ENCODE measurements around the gene TUFT1.
A peak's percentile ranks its signal among the peaks of the same experiment; 100 is the strongest.

TUFT1 gene, protein sequence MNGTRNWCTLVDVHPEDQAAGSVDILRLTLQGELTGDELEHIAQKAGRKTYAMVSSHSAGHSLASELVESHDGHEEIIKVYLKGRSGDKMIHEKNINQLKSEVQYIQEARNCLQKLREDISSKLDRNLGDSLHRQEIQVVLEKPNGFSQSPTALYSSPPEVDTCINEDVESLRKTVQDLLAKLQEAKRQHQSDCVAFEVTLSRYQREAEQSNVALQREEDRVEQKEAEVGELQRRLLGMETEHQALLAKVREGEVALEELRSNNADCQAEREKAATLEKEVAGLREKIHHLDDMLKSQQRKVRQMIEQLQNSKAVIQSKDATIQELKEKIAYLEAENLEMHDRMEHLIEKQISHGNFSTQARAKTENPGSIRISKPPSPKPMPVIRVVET

DNA sequence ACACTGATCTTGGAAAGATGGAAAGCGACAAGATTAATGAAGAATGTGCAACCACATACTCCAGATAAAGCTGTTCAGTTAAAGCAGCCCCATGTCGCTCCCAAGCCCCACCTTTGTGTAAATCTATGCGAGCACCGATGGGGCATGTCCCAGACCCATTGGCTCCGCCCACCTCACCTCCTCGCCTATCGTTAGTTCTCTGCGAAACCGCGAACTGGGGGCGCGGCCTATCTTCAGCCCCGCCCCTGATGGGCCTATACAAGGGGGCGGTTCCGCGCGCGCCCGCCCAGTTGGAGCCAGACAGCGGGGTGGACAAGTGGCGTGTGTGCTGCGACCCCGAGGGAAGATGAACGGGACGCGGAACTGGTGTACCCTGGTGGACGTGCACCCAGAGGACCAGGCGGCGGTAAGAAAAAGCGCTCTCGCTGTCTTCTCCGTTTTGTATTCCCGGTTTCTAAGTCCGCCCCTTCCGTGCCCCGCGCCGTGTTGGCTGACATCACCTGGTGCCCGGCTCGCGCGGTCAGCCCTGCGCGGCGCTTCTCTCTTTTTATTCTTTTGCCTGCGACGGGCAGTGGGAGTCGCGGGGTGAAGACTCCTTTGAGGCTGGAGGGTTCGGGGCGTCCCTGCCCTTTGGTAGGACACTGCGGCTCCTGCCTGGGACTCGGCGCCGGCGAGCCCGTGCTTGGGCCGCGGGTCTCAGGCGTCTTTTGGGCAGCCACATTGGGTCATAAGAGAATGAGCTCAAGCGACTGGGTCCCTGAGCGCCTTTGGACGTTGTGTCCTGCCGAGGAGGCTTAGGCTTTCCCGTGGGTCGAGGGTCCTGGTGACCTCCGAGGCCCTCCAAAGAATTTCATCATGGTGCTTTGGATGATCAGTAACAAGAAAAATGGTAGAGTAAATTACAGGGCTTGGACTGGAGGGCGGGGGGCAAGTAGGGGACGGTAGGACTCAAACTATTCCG is at the start of gene TUFT1:
TSS of gene TUFT1 (plus strand) at position 289 of the 961 bp plus-strand sequence. CDS start at position 347, 58 bp downstream.
- peak; percentile 90 for DNase-seq

DNA sequence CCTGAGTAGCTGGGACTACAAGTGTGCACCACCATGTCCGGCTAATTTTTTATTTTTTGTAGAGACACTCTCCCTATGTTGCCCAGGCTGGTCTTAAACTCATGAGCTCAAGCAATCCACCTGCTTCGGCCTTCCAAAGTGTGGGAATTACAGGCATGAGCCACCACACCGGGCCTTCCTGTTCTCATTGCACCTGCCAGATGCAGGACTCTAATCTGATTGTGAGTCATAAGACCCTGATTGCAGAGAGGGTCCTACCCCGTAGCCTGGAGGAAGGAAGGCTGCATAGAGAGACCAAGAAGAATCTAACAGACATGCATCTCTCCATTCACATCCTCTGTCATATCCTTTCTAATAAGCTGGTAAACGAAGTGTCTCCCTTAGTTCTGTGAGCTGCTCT is 48.5 kb upstream of the TUFT1 start:
- no peak for DNase-seq

DNA sequence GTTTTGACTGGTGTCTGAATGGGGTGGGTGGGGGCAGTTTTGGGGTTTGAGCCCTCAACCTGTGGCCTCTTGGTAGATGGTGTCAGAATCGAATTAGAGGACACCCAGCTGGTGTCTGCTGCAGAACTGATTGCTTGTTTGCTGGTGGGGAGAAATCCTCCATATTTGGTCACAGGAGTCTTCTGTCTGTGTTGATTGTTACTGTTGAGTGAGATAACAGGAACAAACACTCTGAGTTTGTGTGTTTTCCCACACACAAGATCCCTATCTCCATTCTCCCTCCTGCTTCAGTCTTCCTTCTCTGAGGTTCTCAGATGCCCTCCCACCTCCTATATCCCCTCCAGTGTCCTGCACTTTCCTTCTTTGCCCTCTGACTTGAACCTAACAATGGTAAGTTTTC is 48.0 kb upstream of the TUFT1 start:
- no peak for DNase-seq

DNA sequence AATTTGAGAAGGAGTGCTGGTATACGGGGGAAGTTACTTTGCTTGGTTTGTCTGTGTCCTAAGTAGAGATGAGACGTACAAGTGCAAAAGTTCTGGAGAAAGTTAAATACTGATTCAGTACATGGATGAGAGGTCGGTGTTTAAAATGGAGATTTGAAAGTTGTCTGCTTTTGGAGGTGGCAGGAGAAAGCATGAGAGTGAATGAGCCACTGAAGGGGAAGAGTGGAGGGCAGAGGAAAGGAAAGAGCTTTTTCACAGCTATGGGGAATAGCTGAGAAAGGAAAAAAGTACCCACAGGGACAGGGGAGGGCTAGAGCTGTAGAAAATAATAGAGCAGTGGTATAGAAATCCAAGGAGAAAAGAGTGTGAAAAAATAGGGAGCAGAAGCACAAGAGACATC is 47.1 kb upstream of the TUFT1 start:
- DNase-seq = no peak

DNA sequence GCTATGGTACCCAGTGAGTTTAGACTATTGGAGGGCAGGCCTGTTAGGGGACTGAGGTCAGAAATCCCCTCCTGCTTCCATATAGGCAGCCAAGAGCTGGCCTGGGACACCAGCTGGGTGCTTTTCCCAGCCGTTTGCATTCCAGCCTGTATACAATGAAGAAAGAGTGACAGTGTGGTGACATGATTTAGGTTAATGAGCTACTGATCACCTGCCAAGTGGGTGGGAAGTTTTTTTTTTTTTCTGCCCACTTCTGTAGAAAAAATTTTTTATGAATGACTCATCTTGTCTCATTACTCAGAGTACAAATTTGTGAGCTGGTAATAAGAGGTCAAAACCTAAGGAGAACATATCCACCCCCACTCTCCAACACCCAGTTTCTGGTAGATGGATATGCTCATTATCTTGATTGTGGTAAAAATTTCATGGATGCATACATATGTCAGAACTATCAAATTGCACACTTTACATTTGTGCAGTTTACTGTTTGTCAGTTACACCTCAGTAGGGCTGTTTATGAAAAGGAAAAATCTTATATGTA is 45.3 kb upstream of the TUFT1 start:
- peak; percentile 82 for DNase-seq

DNA sequence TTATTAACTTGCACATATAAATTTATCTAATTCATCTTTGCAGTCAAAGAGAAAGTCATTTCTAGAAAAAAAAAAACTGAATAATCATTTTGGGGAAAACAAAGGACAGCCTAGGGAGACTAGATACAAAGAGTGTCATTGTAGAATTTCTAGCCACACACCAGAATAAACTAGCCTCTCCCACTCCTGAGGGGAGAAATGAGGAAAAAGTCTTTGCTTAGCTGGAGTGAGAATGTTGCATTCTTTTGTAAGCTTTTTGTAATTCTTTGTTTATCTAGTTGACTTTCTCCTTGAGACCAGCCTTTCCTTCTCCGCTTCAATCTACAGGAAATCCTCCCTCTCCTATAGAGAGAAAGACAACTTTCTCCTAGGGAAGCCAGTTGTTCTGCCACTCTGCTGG is 44.8 kb upstream of the TUFT1 start:
- no peak for DNase-seq

DNA sequence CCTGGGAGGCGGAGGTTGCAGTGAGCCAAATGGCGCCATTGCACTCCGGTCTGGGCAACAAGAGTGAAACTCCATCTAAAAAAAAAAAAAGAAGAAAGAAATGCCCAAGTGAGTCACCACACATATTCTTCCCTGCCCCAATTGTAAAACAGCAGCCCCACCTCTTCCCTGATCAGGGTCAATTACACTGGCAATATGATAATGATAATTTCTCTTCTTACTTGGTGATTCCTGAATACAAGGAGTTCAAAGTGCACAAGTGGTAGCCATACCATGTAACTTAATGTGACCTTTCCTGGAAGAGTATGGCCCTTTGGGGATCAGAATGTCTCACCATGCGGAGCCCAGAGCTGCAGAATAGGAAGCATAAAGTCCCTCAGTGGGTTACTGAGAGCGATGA is 40.7 kb upstream of the TUFT1 start:
- DNase-seq = no peak

DNA sequence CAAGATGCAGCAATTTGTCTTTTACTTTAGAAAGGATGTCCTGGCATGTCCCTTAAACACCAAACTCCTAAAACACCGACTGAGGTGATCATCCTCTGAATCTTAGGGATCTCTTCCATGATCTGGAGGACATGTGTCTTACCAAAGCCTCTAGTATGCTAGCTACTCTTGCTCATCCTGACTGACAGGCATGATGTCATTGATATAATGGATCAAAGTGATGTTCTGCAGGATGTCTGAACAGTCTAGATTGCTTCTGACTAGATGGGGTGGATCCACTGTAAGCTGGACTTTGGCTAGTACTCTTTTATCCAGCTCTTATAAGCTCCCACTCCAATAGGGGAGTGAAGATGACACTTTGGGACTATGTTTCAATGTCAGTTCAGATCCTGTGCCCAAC is 40.2 kb upstream of the TUFT1 start:
- DNase-seq = no peak

DNA sequence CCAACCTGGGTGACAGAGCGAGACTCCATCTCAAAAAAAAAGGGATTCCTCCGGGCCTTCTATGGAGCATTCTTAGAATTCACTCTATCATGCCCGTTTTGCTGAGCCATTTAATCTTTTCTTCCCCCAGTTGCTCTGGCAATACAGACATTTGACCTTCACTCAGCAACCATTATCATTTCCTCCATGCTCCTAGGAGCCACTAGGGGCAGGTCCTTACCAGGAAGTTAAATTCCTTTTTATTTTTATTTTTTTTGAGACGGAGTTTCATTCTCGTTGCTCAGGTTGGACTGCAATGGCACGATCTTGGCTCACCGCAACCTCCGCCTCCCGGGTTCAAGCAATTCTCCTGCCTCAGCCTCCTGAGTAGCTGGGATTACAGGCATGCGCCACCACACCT is 38.6 kb upstream of the TUFT1 start:
- no peak for DNase-seq

DNA sequence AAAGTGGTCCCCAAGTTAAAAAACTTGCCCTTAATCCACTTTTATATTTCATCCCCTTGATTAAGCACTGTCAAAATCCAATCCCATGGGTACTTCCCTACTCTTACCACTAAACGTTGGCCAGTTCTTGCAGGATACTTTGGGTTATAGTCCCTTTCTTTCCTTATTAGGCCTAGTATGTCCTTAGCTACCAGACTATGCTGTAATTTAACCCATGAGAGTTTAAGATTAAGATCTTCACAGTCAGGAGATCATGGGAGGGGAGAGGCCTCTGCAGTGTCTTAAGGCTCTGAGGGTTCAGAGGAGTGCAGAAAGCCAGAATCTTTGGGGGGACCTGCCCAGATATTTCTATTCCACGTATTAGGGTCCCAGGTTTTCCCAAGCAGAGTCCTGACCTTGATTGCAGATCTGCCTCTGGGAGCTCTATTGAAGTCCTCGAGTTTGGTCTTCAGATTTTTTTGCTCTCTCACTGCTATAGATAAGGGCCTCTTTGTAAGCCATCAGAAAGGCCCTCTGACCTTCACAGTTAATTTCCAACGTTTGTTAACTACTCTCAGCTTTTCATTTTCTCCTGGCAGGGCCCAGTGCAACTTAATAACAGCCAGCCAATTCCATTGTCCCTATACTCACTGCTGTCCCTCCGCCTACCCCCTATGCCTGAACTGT is 37.9 kb upstream of the TUFT1 start:
- no peak for DNase-seq

DNA sequence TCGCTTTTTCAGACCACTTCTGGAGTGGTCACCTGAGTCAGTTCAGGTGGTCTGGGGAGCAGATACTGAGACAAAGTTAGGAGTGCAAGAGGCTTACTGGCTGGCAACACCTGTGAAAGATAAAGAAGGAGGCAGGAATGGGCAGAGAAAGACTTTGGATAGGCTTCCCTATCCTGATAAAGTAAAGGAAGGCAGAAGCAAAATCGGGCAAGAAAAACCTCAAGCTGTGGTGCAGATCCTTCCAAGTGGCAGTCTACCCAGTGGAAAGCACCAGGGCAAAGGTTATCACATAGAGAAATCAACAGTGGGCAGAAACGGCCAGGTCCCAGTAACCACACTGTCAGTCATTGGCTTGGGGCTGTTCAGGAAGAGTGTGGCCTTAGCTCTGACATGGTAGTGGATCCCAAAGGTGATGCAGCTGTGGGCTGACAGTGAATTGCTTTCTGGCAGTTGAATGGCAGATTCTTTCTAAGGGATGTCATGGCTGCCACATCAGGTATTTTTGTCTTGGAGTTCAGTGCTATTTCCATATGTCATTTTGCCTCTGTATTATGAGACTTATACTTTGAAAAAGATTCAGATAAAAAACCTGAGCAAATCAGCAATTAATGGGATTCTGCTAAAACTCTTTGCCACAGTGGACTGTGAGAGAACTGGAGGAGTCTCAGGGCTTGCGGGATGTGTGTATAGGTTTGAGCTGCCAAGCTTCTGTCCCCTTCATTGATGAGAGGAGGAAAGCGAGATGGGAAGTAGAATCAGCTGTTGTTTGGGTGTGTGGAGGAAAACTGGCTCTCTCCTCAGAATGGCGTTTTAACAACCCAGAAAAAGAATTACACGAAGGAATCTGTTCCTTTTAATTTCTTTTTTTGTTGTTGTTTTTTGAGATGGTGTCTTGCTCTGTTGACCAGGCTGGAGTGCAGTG is 37.0 kb upstream of the TUFT1 start:
- DNase-seq = no peak

DNA sequence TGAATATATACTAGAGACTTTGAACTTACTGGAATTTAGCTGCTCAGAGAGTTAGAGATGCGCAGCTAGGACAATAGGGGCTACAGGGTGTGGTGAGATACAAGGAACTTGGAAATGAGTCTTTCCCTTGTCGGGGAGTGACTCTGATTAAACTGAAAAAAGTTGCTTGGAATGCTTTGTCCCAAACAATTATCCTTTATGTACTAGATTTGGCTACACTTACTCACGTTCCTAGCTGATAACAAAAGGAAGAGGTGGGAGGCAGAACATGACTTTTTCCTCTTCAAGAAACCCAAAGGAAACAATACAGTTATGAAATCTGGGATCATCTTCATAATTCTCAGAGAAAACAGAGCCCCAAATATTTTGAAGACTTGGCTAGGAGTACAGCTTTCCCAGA is 35.9 kb upstream of the TUFT1 start:
- DNase-seq = no peak

DNA sequence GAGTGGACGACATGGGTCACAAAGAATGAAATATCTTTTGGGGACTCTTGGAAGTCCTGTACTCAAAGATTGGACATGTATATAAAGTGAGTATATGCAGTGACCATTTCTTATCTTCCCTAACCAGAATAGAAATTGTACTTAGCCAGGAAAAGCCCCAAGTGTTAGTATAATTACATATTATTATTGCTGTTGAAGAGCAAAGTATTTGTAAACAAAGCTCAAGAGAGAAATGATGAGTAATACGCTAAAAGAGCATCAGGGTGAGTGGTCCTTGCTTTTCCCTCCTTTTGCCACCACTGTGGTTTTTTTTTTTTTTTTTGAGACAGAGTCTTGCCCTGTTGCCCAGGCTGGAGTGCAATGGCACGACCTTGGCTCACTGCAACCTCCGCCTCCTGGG is 35.4 kb upstream of the TUFT1 start:
- no peak for DNase-seq

DNA sequence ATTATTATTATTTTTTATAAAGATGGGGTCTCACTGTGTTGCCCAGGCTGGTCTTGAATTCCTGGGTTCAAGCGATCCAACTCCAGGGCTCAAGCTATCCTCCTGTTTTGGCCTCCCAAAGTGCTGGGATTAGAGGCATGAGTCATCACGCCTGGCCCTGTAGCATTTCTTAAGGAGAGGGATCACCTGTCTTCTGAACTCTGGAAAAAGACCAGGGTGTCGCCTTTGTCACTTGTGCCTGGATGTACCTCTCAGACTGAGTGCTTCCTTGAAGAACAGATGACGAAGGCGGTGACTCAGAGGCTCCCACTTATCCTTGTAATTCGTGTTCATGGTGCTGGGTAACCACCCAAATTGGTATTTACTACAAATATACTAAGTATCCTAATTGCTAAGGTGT is 31.3 kb upstream of the TUFT1 start:
- DNase-seq = no peak

DNA sequence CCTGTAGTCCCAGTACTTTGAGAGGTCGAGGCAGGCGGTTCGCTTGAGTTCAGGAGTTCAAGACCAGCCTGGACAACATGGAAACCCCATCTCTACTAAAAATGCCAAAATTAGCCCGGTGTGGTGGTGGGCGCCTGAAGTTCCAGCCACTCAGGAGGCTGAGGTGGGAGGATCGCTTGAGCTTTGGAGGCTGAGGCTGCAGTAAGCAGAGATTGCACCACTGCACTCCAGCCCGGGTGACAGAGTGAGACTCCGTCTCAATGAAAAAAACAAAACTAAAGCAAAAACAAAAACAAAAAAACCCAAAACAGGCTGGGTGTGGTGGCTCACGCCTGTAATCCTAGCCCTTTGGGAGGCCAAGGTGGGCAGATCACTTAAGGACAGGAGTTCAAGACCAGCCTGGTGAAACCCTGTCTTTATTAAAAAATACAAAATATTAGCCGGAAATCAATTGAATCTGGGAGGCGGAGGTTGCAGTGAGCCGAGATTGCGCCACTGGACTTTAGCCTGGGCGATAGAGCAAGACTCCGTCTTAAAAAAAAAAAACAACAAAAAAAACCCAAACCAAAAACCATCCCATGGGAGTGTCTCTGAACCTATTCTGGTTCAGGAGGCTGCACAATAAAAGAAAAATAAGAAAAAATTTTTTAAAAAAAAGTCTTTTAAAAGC is 30.6 kb upstream of the TUFT1 start:
- DNase-seq = no peak

DNA sequence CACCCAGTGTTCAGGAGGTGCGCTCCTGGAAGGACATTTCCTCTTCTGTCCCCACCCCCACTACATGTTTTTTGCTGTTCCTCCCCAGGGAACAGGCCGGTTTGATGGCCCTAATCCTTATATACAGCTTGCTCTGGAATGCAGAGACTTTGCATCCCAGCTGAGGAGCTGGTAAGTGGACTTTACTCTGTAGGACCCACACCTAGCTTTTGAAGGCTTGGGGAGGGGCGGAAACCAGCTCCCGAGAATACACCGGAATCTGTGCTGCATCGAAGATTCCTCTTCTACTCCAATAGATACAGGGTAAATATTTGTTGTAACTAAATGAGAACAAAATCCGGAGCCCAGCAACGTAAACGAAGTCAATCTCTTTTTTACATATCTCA is 30.1 kb upstream of the TUFT1 start:
- DNase-seq = no peak

DNA sequence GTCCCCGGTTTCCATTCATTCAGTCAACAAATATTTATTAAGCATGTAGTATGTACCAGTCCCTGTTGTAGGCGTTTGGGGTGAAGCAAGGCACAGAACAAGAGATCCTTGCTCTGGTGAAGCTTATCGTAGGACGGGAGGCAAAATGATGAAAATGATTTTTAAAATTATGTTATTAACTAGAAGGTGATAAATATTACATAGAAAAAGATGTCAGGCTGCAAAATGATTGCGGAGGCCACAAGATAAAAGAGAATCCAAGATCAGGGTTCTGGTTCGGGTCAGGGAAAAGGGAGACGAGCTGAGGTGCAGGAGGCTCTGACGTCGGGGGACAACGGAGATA is 29.5 kb upstream of the TUFT1 start:
- DNase-seq = no peak

DNA sequence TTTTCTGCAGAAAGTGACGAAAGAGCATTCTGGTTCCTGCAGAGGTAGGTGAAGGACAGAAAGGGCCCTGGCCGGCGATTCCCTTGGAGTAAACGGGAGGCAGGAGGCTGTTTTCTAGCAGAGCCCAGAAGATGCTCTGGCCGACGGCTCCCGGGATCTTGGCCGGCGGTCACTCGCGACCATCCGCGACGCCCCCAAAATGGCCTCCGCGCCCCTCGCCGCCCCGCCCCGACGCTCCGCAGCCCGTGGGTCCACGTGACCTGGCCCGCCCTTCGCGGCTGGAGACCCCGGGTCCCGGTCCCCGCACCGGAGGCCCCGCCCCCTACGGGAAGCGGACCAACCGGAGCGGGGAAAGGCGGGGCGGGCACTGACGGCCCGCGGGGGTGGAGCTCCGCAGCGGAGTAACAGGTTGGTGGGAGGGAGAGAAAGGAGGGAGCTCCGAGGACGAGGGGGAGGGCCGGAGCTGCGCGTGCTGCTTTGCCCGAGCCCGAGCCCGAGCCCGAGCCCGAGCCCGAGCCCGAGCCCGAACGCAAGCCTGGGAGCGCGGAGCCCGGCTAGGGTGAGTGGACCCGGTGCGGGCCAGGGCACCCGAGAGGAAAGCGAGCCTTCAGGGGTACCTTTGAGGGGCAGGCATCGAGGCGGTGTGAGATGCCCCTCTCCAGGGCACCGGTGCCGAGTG is 29.0 kb upstream of the TUFT1 start, which contains the start of gene CGN:
TSS of gene CGN (plus strand) at position 431 of the 679 bp plus-strand sequence. CDS start 7,133 bp downstream, outside the sequence.
- DNase-seq = peak; percentile 32

DNA sequence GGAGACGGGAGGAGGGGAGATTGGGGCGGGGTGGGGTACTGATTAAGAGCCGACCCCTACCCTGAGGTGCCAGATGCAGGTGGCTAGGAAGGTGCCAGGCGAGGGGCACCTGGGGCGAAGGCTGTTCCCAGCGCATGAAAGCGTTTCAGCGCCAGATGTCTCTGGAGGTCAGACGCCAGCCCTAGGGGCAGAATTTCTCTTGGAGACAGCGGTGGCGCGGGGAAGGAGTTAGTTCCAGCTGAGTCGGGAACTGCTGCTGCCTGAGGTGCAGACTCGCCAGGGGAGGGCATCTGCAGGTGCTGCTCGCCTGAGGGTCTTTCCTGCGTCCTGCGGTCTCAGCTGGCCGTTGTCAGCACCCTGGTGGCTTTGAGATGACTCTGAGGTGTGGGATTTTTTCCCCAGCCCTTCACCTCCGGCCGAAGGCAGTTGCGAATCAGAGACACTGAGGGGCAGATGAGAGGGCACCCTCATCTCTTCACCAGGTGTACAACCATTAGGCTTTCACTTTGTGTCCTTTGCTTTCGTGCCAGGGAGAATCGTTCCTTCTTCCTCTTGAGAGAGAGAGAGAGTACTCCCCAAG is 28.4 kb upstream of the TUFT1 start:
- no peak for DNase-seq

DNA sequence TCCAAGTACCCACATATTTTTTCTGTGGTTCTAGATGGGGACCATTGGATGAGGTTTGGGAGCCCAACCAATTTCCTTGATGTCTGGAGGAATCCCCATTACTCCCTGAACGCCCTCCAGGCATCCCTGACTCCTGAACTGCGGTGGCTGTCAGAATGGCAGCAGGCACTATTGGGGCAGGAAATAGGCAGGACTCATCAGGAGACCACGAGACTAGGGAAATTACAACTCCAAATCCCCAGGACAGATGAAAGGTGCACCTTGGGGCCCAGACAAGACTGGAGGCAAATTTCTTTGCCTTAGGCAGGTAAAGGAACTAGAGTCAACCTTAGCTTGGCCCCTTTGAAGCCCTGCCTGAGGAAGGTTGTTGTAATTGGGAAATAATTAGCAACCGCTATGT is 27.8 kb upstream of the TUFT1 start:
- DNase-seq = no peak

All from fibroblast of skin of right quadriceps (primary cell).